ENCODE results near the gene BCAP31. TPM values are rescaled to one million over a fixed set of nuclear protein-coding genes. Genes with fewer than 3 reads are reported as not detected.

Gene BCAP31
- total RNA-seq, 1 experiment from 2014 or later: 522 TPM

- Histone ChIP-seq H3K27ac (no peak overlapping the region), H3K4me3 (no peak overlapping the region), H3K79me2 (ENCODE audit: low read depth) (no peaks in the 10 kb centered on the region), H3K4me2 (no peak overlapping the region), H3K9me2 (ENCODE audit: insufficient read depth) (no peaks in the 10 kb centered on the region), H3K4me1 (replicated peaks; ENCODE audit: insufficient read depth) (peaks cover 21% of the 10 kb centered on the region), H2AFZ (no peak overlapping the region), H4K20me1 (ENCODE audit: insufficient read depth) (no peaks in the 10 kb centered on the region), H3F3A (ENCODE audit: insufficient read depth, low read depth) (peaks cover 16% of the 10 kb centered on the region), H3K9me3 (ENCODE audit: insufficient read depth, low read depth) (no peaks in the 10 kb centered on the region), H3K36me3 (ENCODE audit: low read depth) (peaks cover 6% of the 10 kb centered on the region; the same call in 1 of the 2 replicates), H3K27me3 (ENCODE audit: insufficient read depth, low read depth) (no peaks in the 10 kb centered on the region)
- ChIA-PET CTCF (no interaction called here), POLR2A (ENCODE audit: unreplicated experiment) (no interaction called here)
- no peak for DNase-seq
- intact Hi-C loops (cut with micrococcal nuclease; ENCODE audit: unreplicated experiment): no loop called here
- BruUV-seq (replicated peaks): no TSS peak
- no peak for TF ChIP-seq CTCF (conservative IDR thresholded peaks at IDR 0.05)
- TF ChIP-seq EZH2 (IDR thresholded peaks at IDR 0.05; ENCODE audit: low read depth): no peak
These were observed 12.1 kb upstream of the BCAP31 start for GRCh38 chrX:153736071-153736820.

- Histone ChIP-seq H4K20me1 (ENCODE audit: insufficient read depth) (no peaks in the 10 kb centered on the region), H3K27ac (no peak overlapping the region), H3F3A (ENCODE audit: insufficient read depth, low read depth) (peaks cover 26% of the 10 kb centered on the region), H3K9me3 (ENCODE audit: insufficient read depth, low read depth) (no peaks in the 10 kb centered on the region), H2AFZ (no peak overlapping the region), H3K4me1 (replicated peaks; ENCODE audit: insufficient read depth) (peaks cover 31% of the 10 kb centered on the region), H3K36me3 (ENCODE audit: low read depth) (peaks cover 13% of the 10 kb centered on the region; the same call in 1 of the 2 replicates), H3K27me3 (ENCODE audit: insufficient read depth, low read depth) (no peaks in the 10 kb centered on the region), H3K9me2 (ENCODE audit: insufficient read depth) (no peaks in the 10 kb centered on the region), H3K4me2 (no peak overlapping the region), H3K4me3 (no peak overlapping the region), H3K79me2 (ENCODE audit: low read depth) (peaks cover 5% of the 10 kb centered on the region; the same call in 1 of the 2 replicates)
- CTCF ChIA-PET: no interaction called here
- intact Hi-C loops (cut with micrococcal nuclease; ENCODE audit: unreplicated experiment): no loop called here
- TF ChIP-seq CTCF (conservative IDR thresholded peaks at IDR 0.05) (no peak), EZH2 (IDR thresholded peaks at IDR 0.05; ENCODE audit: low read depth) (no peak)
- BruUV-seq (replicated peaks): no TSS peak
- DNase-seq: no peak
- POLR2A ChIA-PET (ENCODE audit: unreplicated experiment): no interaction called here
These were observed 11.1 kb upstream of the BCAP31 start for GRCh38 chrX:153735274-153735673.

GRCh38 chrX:153734871-153735270, 10.7 kb upstream of the BCAP31 start:
- CTCF ChIA-PET: no interaction called here
- Histone ChIP-seq H3K4me1 (replicated peaks; ENCODE audit: insufficient read depth) (peaks cover 35% of the 10 kb centered on the region), H3K79me2 (ENCODE audit: low read depth) (peaks cover 9% of the 10 kb centered on the region), H3K4me2 (no peak overlapping the region), H3K36me3 (ENCODE audit: low read depth) (peaks cover 13% of the 10 kb centered on the region; the same call in 1 of the 2 replicates), H3K9me3 (ENCODE audit: insufficient read depth, low read depth) (no peaks in the 10 kb centered on the region), H3K4me3 (no peak overlapping the region), H3F3A (ENCODE audit: insufficient read depth, low read depth) (peaks cover 28% of the 10 kb centered on the region), H3K27me3 (ENCODE audit: insufficient read depth, low read depth) (no peaks in the 10 kb centered on the region), H2AFZ (no peak overlapping the region), H3K27ac (no peak overlapping the region), H3K9me2 (ENCODE audit: insufficient read depth) (no peaks in the 10 kb centered on the region), H4K20me1 (ENCODE audit: insufficient read depth) (no peaks in the 10 kb centered on the region)
- no TSS peak for BruUV-seq (replicated peaks)
- intact Hi-C loops (cut with micrococcal nuclease; ENCODE audit: unreplicated experiment): no loop called here
- TF ChIP-seq CTCF (conservative IDR thresholded peaks at IDR 0.05) (no peak), EZH2 (IDR thresholded peaks at IDR 0.05; ENCODE audit: low read depth) (no peak)
- POLR2A ChIA-PET (ENCODE audit: unreplicated experiment): no interaction called here
- DNase-seq: no peak
